Right lung (tissue), 10 donors: ENCODE results near the gene METTL25. TPM values are rescaled to one million over a fixed set of nuclear protein-coding genes. Genes with fewer than 3 reads are reported as not detected.
A peak's percentile ranks its signal among the peaks of the same experiment; 100 is the strongest.
"Not testable (repeated sequence)": the region's sequence is repeated elsewhere in the genome, so short reads cannot be mapped to it uniquely, and the experiment has no call there.

ENCODE experiments used
- DNase-seq, 2 donors: peaks; one replicate each; pipeline ENCODE4 v3.0.0-alpha.2; 2013
- long read RNA-seq, 8 donors: transcript quantifications; one replicate each; lab custom pipeline, GENCODE V29; 2026
- polyA plus RNA-seq, 5 donors: library from polyadenylated mRNA; unstranded; fragments of 120-200 nt; gene quantifications; one replicate each; pipeline versions ENCODE4 v1.2.1 to v1.2.3, GENCODE V29; 2013; ENCODE audit warnings: inconsistent platforms in 1 of 5, low replicate concordance in 1 of 5; ENCODE audit not compliant: insufficient read length in 5 of 5, insufficient read depth in 1 of 5

METTL25 gene, protein sequence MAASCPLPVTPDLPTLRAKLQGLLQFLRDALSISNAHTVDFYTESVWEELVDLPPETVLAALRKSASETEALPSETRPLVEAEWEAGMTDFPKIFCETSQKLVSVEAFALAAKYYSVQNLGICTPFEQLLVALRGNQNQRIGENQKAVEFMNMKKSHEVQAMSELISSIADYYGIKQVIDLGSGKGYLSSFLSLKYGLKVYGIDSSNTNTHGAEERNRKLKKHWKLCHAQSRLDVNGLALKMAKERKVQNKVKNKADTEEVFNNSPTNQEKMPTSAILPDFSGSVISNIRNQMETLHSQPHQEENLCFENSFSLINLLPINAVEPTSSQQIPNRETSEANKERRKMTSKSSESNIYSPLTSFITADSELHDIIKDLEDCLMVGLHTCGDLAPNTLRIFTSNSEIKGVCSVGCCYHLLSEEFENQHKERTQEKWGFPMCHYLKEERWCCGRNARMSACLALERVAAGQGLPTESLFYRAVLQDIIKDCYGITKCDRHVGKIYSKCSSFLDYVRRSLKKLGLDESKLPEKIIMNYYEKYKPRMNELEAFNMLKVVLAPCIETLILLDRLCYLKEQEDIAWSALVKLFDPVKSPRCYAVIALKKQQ
- polyA plus RNA-seq: 10 to 100 TPM; 11.9 to 14.8 (median 14.1) TPM
- long read RNA-seq, donor 1, partial matches to known transcripts: 15 of 20 reads
- long read RNA-seq, donor 1, other reads (novel, unspliced or antisense): 0 of 20 reads
- long read RNA-seq, donor 2, partial matches to known transcripts: 5 of 5 reads
- long read RNA-seq, donor 2, other reads (novel, unspliced or antisense): 0 of 5 reads
- long read RNA-seq, donor 3, partial matches to known transcripts: 0 of 3 reads
- long read RNA-seq, donor 3, other reads (novel, unspliced or antisense): 0 of 3 reads
- long read RNA-seq, donor 4, partial matches to known transcripts: 0 of 5 reads
- long read RNA-seq, donor 4, other reads (novel, unspliced or antisense): 0 of 5 reads
- long read RNA-seq, donor 5, partial matches to known transcripts: 153 of 178 reads
- long read RNA-seq, donor 5, other reads (novel, unspliced or antisense): 21 of 178 reads
- long read RNA-seq, donor 6, partial matches to known transcripts: 0 of 1 reads
- long read RNA-seq, donor 6, other reads (novel, unspliced or antisense): 0 of 1 reads
- long read RNA-seq, donor 7, partial matches to known transcripts: 16 of 18 reads
- long read RNA-seq, donor 7, other reads (novel, unspliced or antisense): 0 of 18 reads
- long read RNA-seq, donor 8, partial matches to known transcripts: 0 of 2 reads
- long read RNA-seq, donor 8, other reads (novel, unspliced or antisense): 0 of 2 reads

DNA sequence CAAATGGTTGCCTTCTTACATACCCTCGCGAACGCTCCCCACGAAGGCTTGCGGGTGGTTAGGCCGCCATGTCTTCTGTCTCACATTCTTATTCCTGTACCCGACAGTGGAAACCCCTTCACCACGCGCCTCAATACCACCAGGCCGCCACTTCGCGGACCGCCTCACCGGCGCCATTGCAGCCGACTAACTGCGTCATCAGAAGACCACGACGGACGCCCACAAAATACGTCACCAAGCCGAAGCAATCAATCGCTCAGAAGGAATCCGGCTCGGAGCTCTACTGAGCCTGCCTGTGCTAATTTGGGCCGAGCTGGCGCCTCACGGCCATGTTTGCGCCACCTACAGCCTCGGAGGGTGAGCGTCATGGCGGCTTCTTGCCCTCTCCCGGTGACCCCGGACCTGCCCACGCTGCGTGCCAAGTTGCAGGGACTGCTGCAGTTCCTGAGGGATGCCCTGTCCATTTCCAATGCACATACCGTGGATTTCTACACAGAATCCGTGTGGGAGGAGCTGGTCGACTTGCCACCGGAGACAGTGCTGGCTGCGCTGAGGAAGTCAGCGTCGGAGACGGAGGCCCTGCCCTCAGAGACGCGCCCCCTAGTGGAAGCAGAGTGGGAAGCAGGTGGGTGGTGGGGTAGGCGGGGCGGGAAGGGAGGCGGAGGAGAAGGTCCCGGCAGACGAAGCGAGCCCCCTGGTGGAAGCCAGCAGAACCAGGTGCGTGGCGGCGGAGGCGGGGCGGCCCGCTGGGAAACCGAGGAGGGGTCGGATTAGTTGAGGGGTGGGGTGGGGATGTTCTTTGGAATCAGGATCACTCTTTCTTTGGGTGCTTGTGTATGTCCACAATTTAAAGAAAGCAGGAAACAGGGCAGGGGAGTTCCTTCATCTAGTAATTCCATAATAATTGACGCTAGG lies at the start of gene METTL25, which contains the start of gene CCDC59:
Gene METTL25 (plus strand): TSS at position 330 of the 915 bp plus-strand sequence. CDS start 37 bp downstream, at position 367.
Gene CCDC59 (minus strand): TSS at position 188 of the 915 bp plus-strand sequence. CDS start 11 bp downstream, at position 177.
- peak; percentile 99 for DNase-seq

DNA sequence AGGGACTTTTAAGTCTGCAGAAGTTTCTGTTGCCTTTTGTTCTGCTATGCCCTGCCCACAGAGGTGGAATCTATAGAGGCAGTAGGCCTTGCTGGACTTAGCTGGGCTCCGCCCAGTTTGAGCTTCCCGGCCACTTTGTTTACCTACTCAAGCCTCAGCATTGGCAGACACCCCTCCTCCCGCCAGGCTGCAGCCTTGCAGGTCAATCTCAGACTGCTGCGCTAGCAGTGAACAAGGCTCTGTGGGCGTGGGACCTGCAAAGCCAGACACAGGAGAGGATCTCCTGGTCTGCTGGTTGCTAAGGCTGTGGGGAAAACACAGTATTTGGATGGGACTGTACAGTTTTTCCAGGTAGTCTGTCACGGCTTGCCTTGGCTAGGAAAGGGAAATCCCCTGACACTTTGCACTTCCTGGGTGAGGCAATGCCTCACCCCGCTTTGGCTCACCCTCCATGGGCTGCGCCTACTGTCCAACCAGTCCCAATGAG lies 43.9 kb upstream of the METTL25 start:
- DNase-seq: no peak

DNA sequence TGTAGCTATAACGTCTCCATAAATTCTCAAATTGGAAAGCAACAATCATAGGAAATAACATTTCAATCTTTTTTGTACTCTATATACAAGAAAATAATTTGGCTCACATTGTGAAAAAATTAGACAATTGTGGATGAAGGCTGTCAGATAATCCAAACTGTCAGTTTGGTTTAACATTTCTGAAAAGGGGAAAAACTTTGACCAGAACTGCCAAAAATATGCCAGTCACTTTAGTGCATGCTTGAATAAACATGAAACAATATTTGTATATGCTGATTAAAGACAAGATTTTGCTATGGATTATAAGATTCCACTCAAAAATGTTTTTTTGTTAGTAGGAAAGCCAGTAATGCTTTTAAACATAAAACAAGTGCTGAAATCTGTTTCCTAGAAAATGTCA lies 39.1 kb upstream of the METTL25 start:
- DNase-seq: no peak

DNA sequence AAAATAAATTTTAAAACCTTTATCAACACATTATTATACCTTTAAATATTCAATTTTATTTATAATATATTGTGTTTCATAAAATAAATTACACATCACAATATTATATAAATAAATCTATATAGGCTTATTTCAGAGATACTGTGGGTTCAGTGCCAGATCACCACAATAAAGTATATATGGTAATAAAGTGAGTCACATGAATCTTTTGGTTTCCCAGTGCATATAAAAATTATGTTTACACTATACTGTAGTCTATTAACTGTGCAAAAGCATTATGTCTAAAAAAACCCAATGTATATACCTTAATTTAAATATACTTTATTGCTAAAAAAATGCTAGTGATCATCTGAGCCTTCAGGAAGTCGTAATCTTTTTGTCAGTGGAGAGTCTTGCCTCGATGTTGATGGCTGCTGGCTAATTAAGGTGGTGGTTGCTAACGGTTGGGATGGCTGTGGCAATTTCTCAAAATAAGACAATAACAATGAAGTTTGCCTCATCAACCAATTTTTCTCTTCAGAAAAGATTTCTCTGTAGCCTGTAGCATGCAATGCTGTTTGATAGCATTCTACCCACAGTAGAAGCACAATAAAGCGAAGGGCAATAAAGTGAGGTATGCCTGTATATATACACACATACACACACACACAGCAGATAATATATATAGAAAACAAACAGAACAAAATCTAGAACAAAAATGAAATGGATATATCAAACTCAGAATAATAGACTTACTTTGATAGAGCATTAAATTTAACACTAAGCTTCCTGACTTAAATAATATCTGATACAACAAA lies 32.6 kb upstream of the METTL25 start:
- no peak for DNase-seq

DNA sequence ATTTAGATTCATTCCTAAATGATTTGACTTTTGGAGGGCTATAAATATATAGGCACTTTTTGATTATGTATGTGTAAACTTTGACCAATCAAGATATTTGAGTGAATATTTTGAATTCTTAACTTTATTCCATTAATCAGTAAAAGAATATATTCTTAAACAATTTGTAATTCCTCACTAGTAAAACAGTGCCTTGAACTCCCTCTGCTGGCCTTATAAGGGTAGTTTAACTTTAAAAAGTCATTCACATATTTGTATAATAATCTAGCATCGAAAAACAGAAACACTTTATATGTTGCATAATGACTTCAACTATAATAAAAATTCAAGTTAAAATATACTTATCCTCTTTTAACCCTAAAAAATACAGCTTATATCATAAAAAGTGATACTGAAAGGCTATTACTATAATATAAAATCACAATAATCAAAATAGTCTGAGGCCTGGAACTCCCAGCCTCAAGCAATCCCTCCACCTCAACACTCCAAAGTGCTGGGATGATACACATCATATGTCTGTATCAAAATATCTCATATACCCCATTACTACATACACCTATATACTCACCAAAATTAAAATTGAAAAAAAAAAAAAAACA lies 31.3 kb upstream of the METTL25 start:
- DNase-seq: no peak

DNA sequence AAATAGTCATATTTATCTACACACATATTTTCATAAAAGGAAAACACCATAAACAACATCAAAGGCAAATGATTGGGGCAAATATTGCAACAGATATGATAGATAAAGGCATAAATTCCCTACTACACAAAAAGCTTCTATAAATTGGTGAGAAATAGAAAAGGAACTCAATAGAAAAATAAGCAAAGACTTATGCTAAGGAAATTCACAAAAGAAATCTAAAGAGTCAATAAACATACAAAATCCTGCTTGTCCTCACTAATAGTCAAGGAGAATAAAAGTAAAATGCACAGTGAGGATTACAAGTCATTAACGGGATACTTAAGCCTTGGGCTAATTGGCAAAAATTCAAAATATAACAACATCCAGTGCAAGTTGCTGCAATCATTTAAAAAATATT lies 30.5 kb upstream of the METTL25 start:
- DNase-seq: no peak

DNA sequence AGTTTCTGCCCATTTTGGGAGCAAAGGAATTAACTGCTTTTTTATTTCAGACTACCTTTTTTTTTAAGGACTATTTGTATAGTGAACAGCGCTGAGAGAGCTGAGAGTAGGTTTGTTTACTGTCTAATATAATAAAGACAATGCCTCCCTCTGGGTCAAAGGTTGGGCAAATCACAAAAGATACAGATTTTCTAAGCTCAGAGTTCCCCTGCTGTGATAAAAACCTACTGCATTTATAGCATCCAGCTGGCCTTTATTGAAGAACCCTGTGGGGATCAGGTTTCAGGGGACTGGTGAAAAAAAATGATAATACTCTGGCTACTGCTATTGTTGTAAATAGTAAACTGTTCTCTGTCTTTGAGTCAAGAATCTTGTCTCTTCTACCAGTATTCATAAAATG lies 28.8 kb upstream of the METTL25 start:
- no peak for DNase-seq

DNA sequence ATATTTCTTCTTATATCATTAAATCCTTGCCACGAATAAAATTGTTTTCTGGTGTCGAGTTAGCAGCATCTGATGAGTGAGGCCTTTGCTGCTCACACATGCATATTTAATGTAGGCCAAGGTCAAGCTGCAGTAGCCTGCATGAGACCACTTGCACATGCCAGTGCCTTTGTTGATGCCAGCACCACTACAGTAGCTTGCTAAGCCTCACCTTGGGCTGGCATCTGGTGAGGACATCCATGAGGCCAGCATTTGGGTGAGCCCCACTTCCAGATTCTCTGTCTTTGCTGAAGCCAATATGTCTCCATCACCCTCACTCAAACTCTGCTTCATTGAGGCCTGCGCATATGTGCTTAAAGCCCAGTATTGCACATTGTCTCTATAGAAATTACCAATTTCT lies 8.2 kb upstream of the METTL25 start:
- no peak for DNase-seq

DNA sequence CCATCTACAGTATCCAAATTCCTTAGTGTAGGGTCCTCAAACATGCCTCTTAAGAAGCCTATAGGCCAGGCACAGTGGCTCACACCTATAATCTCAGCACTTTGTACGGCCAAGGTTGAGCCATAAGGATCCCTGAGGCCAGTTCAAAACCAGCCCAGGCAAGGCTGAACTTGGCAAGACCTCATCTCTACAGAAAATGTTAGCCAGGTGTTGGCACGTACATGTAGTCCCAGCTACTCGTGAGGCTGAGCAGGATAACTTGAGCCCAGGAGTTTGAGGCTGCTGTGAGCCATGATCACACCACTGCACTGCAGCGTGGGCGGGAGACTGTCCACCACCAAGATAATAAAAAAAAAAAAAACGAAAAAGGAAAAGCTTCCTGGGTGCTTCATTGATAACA lies 6.9 kb upstream of the METTL25 start:
- no peak for DNase-seq

DNA sequence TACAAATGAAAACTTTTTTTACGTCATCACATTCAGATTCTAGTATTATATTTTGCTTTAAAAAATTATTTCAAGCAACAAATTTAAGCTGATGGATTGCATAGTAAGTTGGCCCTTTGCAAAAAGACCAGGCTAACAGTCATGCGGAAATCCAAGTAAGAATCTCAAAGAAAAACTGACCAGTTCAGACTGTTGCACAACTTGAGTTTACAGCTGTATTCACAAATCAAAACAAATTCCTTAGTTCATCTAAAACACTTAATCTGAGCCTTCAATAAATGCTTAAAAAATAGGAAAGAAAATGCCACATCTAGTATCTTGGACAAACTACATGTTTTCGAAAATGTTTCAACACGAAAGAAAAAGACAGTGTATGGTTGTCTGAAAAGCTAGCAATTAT lies 989 bp upstream of the METTL25 start:
- no peak for DNase-seq

DNA sequence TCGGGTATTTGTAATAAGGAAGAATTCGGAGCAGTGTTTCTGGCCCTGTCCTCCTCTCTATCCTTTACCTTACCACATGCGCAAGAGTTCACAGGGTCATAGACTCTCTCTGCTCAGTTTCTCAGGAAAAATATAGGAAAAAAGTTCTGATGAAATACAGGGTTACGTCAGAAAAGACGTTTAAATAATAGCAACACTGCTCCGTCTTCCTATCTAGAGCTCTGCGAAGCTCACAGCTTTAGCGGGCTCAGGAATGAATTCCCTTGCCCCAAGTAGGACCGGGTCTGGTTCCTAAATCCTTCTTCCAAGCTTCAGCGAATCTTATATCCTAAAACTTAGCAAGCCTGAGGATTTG lies 507 bp upstream of the METTL25 start:
- DNase-seq: no peak

DNA sequence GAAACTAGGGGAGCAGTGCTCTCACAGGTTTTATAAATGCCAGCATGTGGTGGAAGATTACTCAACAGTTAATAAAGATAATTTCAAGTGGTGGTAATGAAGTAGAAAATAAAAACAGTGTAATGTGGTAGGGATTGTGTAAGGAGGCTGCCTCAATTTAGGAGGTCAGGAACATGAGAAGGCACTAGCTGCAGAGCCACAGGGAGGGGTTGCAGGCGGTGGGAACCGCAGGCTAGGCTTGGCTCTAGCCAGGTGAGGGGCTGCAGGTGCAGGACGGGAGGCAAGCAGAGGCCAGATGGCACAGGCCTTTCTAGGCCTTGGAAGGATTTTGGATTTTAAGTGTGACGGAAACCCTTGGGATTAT lies 768 bp downstream of the METTL25 start:
- no peak for DNase-seq

DNA sequence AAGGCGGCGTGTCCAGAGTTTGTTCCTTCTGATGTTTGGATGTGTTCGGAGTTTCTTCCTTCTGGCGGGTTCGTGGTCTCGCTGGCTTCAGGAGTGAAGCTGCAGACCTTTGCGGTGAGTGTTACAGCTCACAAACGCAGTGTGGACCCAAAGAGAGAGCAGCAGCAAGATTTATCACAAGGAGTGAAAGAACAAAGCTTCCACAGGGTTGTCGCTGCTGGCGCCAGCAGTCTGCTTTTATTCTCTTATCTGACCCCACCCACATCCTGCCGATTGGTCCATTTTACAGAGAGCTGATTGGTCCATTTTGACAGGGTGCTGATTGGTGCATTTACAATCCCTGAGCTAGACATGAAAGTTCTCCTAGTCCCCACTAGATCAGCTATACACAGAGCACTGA lies 2.5 kb downstream of the METTL25 start:
- not testable (repeated sequence) for DNase-seq

DNA sequence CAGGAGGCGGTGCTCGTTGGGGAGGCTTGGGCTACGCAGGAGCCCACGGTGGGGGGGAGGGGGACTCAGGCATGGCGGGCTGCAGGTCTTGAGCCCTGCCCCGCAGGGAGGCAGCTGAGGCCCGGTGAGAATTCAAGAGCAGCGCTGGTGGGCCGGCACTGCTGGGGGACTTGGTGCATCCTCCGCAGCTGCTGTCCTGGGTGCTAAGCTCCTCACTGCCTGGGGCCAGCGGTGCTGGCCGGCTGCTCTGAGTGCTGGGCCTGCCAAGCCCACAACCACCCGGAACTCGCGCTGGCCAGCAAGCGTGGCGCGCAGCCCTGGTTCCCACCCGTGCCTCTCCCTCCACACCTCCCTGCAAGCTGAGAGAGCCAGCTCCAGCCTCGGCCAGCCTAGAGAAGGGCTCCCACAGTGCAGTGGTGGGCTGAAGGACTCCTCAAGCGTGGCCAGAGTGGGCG lies 3.2 kb downstream of the METTL25 start:
- DNase-seq: no peak

DNA sequence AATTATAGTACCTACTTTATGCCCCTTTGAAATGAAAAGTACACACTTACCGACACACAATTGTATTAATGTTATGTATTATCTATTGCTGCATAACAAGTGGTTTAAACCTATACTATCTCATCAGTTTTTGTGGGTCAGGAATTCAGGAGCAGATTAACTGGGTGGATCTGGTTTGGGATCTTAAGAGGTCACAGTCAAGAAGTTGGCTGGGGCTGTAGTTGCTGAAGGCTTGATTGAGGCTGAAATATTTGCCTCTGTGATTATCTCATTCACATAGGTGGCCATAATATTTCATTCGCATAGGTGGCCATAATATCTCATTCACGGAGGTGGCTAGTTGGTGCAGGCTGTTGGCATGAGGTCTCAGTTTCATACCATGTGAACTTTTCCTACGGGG lies 5.7 kb downstream of the METTL25 start:
- no peak for DNase-seq

DNA sequence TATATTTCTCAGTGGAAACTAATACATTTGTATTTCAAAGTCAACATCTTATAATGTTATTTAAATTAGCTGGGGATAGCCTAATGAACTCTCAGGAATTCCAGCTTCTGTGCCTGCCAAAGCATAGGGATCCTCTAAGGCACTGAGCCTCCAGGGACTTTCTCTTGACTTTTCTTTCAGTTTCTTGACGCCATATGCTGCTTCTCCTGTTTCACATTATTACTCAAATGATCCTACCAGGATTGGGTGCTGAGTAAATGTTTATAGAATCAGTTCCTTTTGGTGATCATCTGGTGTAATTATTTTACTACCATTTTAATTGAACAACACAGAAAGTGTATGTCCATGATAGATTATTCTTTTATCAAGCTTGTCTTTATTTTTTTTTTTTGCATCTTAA lies 7.9 kb downstream of the METTL25 start:
- DNase-seq: peak; percentile 70 to 75

DNA sequence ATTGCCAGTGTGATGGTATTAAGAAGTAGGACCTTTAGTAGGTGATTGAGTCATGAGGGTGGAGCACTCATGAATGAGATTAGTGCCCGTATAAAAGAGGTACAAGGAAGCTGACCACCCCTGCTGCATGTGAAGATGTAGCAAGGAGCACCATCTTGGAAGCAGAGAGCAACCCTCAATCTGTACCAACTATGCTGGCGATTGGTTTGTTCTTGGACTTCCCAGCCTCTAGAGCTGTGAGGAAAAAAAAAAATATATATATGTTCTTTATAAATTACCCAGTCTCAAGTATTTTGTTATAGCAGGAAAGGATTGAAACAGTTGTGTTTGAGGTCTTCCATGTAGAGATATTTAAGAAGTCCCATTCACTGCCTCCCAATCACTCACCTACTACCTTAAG lies 16.9 kb downstream of the METTL25 start:
- DNase-seq: no peak

DNA sequence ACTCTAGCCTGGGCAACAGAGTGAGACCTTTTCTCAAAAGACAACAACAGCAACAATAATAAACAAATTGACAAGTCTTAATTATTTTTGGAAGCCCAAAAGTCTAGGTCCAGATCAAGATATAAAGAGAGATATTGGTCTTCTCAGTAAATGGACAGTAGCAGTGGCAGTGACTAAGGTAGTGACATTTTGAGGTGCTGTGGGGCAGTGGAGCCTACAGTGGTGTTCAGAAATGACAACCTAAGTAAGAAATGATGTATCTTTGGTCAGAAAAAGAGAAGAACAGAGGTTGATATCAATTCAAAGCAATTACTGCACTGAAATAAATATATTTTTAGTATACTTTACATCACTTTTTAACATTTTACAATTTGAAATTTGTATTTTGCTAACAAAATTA lies 20.7 kb downstream of the METTL25 start:
- DNase-seq: no peak

DNA sequence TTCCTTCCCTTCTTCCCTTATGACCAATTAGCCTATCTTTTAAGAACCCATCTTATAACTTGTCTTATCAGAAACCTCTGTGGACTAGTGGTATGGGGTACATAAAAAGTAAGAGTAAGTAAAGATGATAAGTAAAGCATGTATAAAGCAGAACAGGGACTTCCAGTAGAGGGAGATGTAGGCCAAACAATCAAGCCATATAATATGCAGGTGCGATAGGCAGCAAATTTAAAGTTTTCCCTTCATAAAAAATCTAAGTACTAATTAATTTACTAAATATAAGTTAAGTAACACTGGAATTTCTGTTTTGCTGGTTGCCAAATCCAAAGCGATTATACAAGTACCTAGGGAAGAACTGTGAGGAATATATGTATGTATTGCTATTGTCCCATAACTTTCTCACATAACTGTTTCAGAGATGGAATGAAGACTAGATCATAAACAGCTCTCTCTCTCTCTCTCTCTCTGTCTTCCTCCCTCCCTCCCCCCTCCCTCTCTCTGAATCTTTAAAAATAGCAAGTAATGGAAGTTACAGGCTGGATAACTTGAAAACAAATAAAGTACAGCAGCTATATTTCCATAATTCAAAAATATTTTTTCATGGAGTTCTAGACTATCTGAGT lies 25.7 kb downstream of the METTL25 start:
- peak in 1 of 2 donors; percentile 19 for DNase-seq
